Measurements from ENCODE around the gene NUMBL.

Gene NUMBL

DNA sequence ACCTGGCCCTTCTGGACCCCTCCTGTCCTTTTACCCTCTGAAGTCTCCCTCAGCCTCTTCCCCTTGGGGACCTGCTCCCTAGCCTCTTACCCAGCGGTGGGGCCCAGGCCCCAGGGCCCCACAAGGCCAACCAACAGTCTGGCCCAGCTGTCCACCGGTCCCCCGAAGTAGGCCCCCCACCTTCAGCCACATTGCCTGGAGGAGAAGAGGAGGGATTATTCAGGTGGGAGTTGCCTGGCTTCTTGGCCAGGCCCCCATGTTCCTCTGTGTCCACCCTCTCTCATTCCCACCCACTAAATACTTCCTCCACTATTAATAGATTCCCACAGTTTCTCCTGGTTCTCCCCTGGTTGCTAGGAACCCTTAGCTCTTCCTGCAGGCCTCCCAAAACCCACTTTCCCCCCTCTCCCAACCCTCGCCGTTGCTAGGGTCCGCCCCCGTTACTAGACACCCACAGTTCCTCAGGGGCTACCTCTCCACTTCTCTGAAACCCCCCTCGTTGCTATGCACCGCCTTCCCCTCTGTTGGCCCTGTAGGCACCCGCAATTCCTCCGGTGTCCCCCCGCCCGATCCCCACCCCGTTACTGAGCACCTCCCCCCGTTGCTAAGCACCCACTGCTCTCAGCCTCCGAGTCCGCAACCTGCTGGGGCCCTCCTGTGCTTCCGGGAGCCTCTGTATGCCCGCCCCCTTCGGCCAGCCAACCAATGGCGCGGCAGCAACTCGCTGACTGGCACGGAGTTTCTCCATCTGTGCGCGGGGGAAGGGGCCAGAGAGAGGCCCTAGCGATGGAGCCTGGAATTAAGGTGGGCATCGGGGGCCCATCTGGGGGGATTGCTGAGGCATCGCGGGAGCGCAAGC is 24.2 kb upstream of the NUMBL start:
- Histone ChIP-seq H3K4me1 (ENCODE audit: low read depth, poor library complexity, severe bottlenecking) (peaks cover 43% of the 10 kb centered on the region), H3K4me2 (peak overlapping the region; percentile 95), H2AFZ (ENCODE audit: low read depth) (peak overlapping the region; percentile 57), H3K27me3 (ENCODE audit: insufficient read depth, low read depth) (no peaks in the 10 kb centered on the region), H3K79me2 (ENCODE audit: insufficient read depth, low read depth) (peaks cover 8% of the 10 kb centered on the region; the same call in 1 of the 2 replicates), H3K9ac (peak overlapping the region; percentile 60; the same call in 1 of the 2 replicates), H3K27ac (peak overlapping the region; percentile 59), H3K36me3 (ENCODE audit: insufficient read depth) (no peaks in the 10 kb centered on the region), H3K4me3 (IDR thresholded peaks at IDR 0.05; ENCODE audit: insufficient read depth, low read depth, low read length) (no peak overlapping the region), H4K20me1 (ENCODE audit: insufficient read depth) (no peaks in the 10 kb centered on the region)
- no peak for TF ChIP-seq CTCF (conservative IDR thresholded peaks at IDR 0.05; ENCODE audit: low read depth, low read length)

DNA sequence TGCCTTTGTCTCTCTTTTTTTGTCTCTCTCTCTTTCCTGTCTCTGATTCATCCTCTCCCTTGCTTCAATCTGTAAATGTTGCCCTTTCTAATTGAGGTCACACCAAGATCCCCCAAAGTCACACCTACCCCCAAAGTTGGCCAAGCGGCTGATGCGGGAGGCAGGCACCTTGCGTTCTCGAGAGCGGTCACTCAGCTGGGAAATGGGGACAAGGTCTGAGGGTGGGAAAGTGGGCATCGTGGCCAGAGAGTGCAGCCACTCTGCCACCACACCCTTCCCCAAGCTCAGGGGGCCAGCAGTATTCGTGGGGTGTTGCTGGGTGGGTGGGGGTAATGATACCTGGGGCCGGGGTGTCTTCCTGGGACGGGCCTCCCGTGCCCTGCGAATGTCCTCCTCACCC is 23.5 kb upstream of the NUMBL start:
- H3K4me2 ChIP-seq: peak overlapping the region; percentile 95; the same call in 1 of the 2 replicates
- H2AFZ ChIP-seq (ENCODE audit: low read depth): no peak overlapping the region
- no peaks in the 10 kb centered on the region for H4K20me1 ChIP-seq (ENCODE audit: insufficient read depth)
- no peak overlapping the region for H3K4me3 ChIP-seq (IDR thresholded peaks at IDR 0.05; ENCODE audit: insufficient read depth, low read depth, low read length)
- no peak for TF ChIP-seq CTCF (conservative IDR thresholded peaks at IDR 0.05; ENCODE audit: low read depth, low read length)
- H3K79me2 ChIP-seq (ENCODE audit: insufficient read depth, low read depth): peaks cover 8% of the 10 kb centered on the region; the same call in 1 of the 2 replicates
- no peaks in the 10 kb centered on the region for H3K27me3 ChIP-seq (ENCODE audit: insufficient read depth, low read depth)
- H3K36me3 ChIP-seq (ENCODE audit: insufficient read depth): no peaks in the 10 kb centered on the region
- no peak overlapping the region for H3K9ac ChIP-seq
- no peak overlapping the region for H3K27ac ChIP-seq
- H3K4me1 ChIP-seq (ENCODE audit: low read depth, poor library complexity, severe bottlenecking): peaks cover 36% of the 10 kb centered on the region

DNA sequence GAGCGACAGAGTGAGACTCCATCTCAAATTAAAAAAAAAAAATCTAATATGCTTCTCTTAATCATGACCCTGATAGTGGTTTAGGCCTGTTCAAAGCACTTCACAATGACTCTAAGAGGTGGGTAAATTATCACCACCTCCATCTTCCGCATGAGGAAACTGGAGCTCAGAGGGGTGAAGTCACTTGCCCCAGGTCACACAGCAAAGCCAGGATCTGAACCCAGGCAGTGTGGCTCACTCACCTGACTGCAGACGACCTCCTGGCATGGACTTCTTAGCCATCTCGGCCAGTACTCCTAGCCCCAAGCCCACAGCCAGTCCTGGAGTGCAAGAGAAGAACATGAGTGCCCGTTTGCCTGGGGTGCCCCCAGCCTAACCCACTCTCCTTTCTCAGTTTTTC is 19.4 kb upstream of the NUMBL start:
- Histone ChIP-seq H3K27me3 (ENCODE audit: insufficient read depth, low read depth) (no peaks in the 10 kb centered on the region), H3K4me1 (ENCODE audit: low read depth, poor library complexity, severe bottlenecking) (peaks cover 9% of the 10 kb centered on the region), H3K27ac (no peak overlapping the region), H3K4me2 (no peak overlapping the region), H3K4me3 (IDR thresholded peaks at IDR 0.05; ENCODE audit: insufficient read depth, low read depth, low read length) (no peak overlapping the region), H3K79me2 (ENCODE audit: insufficient read depth, low read depth) (no peaks in the 10 kb centered on the region), H3K9ac (no peak overlapping the region), H4K20me1 (ENCODE audit: insufficient read depth) (no peaks in the 10 kb centered on the region), H2AFZ (ENCODE audit: low read depth) (no peak overlapping the region), H3K36me3 (ENCODE audit: insufficient read depth) (no peaks in the 10 kb centered on the region)
- no peak for TF ChIP-seq CTCF (conservative IDR thresholded peaks at IDR 0.05; ENCODE audit: low read depth, low read length)

- no peak overlapping the region for H3K27ac ChIP-seq
- H3K4me2 ChIP-seq: no peak overlapping the region
- no peaks in the 10 kb centered on the region for H3K36me3 ChIP-seq (ENCODE audit: insufficient read depth)
- H3K79me2 ChIP-seq (ENCODE audit: insufficient read depth, low read depth): no peaks in the 10 kb centered on the region
- no peaks in the 10 kb centered on the region for H3K4me1 ChIP-seq (ENCODE audit: low read depth, poor library complexity, severe bottlenecking)
- no peaks in the 10 kb centered on the region for H4K20me1 ChIP-seq (ENCODE audit: insufficient read depth)
- no peak overlapping the region for H3K9ac ChIP-seq
- TF ChIP-seq CTCF (conservative IDR thresholded peaks at IDR 0.05; ENCODE audit: low read depth, low read length): no peak
- H3K27me3 ChIP-seq (ENCODE audit: insufficient read depth, low read depth): no peaks in the 10 kb centered on the region
- no peak overlapping the region for H3K4me3 ChIP-seq (IDR thresholded peaks at IDR 0.05; ENCODE audit: insufficient read depth, low read depth, low read length)
- H2AFZ ChIP-seq (ENCODE audit: low read depth): no peak overlapping the region
These were observed 17.2 kb upstream of the NUMBL start for GRCh38 chr19:40707615-40708014.
